Gastrocnemius medialis (tissue), 4 donors: ENCODE data around the gene SFSWAP.

Experiments used
- CTCF ChIP-seq, 5 experiments: fragments of 450-650 bp in 3 of 5; fragments of 200-600 bp in 2 of 5; sonication (generic) in 2 of 5; IDR thresholded peaks in 4 of 5; conservative IDR thresholded peaks in 1 of 5; 1 replicate in 4 of 5; 2 replicates in 1 of 5; pipeline ENCODE4 v1.5.1; 2016 to 2019; ENCODE audit warnings: antibody characterized with exemption in 5 of 5, mild to moderate bottlenecking in 3 of 5, moderate library complexity in 3 of 5
- POLR2A ChIP-seq, 2 donors: fragments of 450-650 bp; IDR thresholded peaks; one replicate each; pipeline ENCODE4 v1.6.1; 2017; ENCODE audit warnings: antibody characterized with exemption in 2 of 2, mild to moderate bottlenecking in 2 of 2, moderate library complexity in 2 of 2

GRCh38 chr12:131810726-131811125, 99.8 kb downstream of the SFSWAP start:
- TF ChIP-seq CTCF (IDR thresholded peaks at IDR 0.05 in 4 of 5, conservative IDR thresholded peaks at IDR 0.05 in 1 of 5), result no peak
- TF ChIP-seq POLR2A (IDR thresholded peaks at IDR 0.05), result no peak
